SIG-M5 (cell line): ENCODE data around the gene CDK2.
"Not testable (repeated sequence)": the region's sequence is repeated elsewhere in the genome, so short reads cannot be mapped to it uniquely, and the experiment has no call there.

Experiments used
- DNase-seq: peaks from one replicate; lab custom pipeline; 2025; lab: John Stamatoyannopoulos, UW

The CDK2 gene

DNA sequence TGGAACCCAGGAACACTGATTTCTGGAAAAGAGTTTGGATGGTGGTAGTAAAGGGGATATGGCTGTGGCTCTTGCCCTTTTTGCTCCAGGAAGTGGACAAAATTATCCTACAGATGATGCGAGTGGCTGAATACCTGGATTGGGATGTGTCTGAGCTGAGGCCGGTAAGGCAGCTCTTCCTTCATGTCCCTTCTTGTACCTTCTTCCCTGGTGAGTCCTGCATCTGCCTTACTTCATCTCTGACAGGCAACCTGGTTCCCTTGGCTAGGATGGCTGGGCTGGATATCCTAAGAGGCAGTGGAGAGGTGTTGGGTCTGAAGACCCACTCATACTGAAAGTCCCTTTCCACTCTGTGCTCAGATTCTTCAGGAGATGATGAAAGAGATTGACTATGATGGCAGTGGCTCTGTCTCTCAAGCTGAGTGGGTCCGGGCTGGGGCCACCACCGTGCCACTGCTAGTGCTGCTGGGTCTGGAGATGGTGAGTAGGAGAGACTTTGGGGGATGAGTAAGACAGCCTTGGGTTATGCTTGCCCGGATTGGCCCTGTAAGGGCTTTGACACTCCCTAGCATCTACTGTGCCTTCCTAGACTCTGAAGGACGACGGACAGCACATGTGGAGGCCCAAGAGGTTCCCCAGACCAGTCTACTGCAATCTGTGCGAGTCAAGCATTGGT is 27.7 kb upstream of the CDK2 start:
- no peak for DNase-seq

DNA sequence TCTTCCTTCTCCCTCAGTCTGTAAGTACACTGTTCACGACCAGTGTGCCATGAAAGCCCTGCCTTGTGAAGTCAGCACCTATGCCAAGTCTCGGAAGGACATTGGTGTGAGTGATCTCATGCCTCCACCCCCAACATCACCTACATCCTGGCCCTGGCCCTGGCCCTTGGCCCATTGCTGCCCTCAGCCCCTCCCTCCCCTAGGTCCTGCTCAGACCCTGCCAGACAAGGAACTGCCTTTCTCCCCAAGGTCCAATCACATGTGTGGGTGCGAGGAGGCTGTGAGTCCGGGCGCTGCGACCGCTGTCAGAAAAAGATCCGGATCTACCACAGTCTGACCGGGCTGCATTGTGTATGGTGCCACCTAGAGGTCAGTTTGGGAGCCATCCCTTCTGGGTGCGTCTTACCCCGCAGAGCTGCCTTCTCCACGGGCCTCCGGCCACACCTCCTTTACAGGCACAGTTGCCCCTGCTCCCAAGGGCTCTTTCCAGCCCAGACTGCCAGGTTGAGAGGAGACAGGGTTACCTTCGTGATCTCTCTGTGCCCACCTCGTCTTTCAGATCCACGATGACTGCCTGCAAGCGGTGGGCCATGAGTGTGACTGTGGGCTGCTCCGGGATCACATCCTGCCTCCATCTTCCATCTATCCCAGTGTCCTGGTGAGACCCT is 26.4 kb upstream of the CDK2 start:
- no peak for DNase-seq

DNA sequence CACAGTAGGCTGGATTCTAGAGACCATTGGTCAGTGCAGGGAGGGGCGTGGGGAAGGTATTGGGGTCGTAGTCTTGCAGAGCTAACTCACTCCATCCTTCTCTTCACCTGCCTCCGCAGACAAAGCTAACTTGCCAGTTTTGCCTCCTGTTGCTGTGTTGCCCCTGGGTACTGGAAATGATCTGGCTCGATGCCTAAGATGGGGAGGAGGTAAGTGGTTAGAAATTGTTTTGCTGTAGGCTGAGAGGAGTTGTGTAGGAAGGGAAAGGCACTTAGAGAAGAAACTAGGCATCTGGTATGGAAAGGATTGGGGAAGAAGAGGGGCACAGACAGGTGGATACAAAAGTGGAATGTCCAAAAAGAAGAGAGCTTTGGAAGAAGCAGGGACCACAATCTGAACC is 24.6 kb upstream of the CDK2 start:
- no peak for DNase-seq

DNA sequence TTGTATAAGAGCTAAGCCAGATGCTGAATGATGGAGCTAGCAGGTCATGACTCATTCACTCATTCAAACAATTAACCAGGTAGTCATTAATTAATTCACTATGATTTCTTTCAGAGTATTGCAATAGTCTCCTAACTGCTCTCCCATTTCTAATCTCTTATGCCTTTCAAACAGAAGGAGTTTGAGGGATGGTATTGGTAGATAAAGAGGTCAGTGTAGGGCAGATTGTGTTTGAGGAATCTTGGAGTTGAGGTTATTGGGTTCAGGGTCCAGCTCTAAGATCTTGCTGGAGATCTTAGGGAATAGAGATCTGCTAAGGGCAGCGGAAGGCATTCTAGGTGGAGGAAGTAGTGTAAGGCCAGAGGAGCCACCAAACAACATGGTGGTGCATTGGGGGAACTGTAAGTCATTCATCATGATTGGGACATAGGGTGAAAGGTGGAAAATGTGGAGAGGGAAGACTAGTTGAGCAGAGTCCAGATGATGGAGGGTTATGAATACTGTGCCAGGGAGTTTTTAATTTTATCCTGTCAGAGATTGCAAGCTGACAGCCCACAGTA is 24.0 kb upstream of the CDK2 start:
- DNase-seq: no peak

DNA sequence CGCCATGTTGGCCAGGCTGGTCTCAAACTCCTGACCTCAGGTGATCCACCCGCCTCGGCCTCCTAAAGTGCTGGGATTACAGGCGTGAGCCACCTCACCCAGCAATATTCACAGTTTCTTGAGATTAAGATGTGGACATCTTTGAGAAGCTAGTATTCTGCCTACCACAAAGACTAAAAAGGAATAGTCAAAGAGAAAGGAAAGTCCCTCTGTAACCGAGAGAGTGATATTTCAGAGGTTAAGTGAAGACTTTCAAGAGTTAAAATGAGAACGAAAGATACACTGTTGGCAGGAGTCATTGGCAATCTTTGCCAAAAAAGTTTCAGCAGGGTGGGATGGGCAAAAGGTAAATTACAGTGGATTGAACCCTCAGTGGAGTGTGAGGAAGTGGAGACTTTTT is 20.1 kb upstream of the CDK2 start:
- DNase-seq: no peak

DNA sequence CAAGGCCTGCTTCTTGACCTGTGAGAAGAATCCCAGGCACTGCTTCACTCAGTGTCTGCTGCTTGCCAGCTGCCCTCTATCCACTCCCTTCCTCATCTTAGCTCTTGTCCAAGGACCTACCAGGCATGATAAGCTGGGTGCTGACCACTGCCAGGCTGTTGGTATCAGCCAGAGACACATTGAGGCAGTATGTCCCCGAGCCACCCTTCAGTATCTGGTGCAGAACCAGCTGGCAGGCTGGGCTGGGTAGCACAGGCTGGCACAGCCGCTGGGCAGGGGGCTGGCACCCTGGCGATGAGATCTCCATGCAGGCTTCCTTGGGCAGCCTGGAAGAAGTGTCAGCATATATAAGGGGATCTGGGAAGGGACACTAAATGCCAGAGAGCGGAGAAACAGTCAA is 11.3 kb upstream of the CDK2 start:
- no peak for DNase-seq

DNA sequence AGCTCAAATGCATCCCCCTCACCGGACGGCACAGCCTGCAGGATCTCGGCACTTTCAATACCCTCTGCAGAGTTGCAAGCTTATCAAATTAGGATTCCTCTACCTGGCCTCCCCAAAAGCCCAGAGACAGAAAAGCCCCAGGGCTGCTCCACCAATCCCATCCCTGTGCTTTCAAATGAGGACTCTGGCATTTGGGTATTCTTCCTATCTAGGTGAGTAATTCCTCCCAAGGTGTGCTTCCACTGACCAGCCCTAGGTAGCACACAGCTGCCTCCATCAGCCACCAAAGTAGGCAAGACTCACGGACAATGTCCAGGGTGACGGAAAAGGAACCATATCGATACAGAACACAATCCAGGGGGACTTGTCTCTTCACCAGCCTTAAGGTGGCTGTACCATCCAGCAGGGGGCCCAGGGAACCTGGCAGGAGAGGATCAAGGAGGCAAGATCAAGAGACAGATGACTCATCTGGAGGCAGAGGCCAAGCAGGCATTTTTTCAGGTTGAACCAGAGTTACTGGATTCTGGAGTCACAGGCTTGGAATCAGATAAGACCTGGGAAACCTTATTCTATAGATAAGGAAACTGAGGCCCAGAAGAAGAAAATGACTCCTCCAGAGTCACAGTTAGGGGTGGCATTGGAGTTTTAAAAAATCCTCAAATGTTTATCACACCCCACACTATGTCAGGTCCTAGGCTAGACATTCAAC is 10.7 kb upstream of the CDK2 start:
- DNase-seq: no peak

DNA sequence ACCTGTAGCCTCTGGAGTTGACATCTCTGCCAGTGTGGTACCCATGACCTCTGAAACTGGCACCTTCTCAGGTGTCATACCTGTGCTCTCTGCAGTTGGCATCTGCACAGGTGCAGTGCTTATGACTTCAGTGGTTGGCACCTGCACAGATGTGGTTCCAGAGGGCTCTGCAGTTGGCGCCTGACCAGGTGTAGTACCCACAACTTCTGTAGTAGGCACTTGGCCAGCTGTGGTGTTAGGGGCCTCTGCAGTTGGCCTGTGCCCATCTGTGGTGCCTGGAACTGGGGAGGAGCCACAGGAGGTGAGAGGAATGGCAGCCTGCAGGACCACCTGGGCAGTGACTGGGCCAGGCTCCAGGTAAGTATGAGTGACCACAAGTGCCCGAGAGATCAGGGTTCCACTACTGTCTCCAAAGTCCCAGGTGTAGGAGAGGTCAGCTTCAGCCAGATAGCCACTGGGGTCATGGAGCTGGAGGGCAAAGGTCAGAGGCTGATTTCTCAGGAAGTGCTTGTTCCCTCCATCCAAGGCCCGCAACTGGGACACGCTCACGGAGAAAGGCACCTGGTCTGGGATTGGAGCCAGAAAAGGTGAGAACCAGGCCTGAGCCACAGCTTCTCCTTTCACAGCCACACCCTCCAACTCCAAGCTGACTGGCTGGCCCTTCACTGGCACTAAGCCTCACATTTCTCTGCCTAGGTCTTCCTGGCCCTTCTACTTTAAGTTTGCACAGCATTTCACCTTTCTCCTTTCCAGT is 9.3 kb upstream of the CDK2 start:
- no peak for DNase-seq

DNA sequence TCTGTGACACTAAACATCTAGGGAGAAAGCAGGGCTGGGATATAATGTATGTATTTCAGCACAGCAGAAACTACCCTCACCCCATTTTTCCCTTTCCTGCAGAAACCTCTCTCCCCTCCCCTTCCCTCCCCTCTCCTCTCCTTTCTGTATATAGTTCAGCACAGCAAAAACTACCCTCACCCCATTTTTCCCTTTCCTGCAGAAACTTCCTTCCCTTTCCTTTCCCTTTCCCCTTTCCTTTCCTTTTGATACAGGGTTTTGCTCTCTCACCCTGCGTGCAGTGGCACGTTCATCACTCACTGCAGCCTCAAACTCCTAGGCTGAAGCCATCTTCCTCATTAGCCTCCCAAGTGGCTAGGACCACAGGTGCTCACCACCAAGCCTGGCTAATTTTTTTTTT is 2.9 kb upstream of the CDK2 start:
- no peak for DNase-seq

DNA sequence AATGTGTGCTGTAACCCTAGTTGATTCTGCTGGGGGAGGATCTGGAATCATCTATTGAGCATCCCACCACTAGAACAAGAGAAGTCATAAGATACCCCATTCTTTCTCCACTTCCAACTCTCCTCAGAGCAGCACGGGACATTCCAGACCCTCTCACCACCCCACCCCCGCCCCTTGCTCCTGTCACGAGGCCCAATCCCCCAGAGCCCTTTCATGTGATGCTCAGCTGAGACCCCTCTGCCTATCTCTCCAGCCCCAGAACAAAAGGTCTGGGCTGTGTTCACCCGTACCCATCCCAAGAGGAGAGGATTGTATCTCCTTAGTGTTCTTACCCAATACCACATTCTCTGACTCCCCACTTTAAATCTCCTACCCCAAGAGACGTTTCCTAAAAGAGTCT is 1.4 kb upstream of the CDK2 start:
- no peak for DNase-seq

DNA sequence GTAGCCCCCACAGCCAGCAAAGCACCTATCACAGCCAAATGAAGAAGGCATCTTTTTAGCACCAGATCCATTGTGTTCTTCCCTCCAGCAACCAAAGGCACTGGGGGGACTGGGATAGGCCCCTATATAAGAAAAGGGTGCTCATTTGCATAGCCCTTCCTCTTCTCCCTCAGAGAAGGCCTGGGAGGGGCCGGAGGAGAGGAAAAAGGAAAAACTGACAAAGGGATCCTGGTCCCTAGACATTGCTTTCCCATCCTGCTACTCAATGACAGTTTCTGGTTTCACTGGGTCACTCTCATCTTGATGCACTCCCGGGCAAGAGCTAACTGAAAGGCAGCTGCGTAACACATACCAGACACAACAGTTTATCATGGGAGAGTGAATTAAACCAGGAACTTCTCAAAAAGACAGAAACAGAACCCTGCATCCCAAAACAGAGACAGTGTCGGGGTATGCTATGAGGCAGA is 656 bp upstream of the CDK2 start, which contains the start of gene PMEL:
PMEL (minus strand) TSS at position 102 of the 467 bp plus-strand sequence; CDS start at position 71, 31 bp downstream.
- DNase-seq: no peak

DNA sequence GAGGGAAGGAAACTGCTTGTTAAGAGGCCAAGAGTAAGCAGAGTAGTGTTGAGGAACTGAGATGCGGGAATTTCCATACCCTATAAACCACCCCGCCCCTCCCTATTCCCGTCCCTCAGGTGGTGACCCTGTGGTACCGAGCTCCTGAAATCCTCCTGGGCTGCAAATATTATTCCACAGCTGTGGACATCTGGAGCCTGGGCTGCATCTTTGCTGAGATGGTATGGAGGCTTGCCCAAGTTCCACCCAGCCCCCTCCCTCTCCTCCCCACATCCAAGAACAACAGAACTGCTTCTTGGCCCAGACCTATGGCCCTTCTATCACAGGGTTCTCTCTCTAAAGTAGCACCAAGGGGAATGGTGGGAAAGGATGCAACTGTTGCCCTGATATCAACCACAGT is 2.7 kb downstream of the CDK2 start:
- DNase-seq: no peak

DNA sequence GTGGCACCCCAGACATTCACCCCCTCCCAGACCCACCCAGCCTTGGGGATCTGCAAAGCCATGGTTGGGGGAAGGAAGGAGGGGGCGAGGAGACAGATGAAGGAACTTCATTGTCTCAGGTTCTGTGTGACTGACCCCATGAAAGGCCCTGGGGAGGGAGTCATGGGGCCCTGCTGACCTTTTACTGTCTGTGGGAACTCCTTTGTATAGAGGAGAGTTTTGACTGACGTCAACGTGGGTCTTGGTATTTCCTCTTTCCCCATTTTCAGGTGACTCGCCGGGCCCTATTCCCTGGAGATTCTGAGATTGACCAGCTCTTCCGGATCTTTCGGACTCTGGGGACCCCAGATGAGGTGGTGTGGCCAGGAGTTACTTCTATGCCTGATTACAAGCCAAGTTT is 4.1 kb downstream of the CDK2 start:
- DNase-seq: no peak

DNA sequence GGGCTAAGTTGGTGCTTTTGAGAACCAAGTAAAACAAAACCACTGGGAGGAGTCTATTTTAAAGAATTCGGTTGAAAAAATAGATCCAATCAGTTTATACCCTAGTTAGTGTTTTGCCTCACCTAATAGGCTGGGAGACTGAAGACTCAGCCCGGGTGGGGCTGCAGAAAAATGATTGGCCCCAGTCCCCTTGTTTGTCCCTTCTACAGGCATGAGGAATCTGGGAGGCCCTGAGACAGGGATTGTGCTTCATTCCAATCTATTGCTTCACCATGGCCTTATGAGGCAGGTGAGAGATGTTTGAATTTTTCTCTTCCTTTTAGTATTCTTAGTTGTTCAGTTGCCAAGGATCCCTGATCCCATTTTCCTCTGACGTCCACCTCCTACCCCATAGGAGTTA is 5.4 kb downstream of the CDK2 start:
- no peak for DNase-seq

DNA sequence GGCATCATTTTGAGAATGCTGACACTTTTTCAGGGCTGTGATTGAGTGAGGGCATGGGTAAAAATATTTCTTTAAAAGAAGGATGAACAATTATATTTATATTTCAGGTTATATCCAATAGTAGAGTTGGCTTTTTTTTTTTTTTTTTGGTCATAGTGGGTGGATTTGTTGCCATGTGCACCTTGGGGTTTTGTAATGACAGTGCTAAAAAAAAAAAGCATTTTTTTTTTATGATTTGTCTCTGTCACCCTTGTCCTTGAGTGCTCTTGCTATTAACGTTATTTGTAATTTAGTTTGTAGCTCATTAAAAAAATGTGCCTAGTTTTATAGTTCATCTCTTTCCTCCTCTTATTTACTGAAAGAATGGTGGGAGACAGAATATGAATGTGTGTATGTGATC is 5.8 kb downstream of the CDK2 start:
- no peak for DNase-seq

DNA sequence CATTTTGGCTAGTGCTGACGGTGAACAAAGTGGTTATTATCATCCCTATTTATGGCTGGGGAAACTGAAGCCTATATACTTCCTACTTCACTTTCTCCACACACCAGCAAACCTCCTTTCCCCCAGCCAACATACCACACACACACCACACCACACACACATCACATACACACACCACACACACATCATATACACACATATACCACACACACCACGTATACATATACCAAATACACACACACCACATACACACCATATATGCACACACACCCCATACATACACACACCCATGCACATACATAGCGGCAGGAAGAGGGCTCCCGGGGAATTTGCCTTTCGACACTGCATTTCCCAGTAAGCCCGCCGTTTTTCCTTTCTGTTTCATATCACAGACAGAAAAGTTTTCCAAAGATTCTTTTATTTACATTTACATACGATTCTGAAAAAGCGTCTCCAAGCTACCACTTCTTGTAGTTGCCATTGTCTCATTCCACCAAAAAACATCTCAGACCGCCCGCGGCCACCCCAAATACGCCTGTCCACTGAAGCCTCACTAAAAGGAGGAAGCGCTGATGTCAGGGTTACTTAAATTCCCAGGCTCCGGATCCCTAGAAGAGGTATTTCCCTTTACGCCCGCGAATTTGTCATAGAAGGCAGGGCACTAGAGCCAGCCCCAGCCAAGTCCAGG is 6.4 kb downstream of the CDK2 start:
- DNase-seq: no peak

DNA sequence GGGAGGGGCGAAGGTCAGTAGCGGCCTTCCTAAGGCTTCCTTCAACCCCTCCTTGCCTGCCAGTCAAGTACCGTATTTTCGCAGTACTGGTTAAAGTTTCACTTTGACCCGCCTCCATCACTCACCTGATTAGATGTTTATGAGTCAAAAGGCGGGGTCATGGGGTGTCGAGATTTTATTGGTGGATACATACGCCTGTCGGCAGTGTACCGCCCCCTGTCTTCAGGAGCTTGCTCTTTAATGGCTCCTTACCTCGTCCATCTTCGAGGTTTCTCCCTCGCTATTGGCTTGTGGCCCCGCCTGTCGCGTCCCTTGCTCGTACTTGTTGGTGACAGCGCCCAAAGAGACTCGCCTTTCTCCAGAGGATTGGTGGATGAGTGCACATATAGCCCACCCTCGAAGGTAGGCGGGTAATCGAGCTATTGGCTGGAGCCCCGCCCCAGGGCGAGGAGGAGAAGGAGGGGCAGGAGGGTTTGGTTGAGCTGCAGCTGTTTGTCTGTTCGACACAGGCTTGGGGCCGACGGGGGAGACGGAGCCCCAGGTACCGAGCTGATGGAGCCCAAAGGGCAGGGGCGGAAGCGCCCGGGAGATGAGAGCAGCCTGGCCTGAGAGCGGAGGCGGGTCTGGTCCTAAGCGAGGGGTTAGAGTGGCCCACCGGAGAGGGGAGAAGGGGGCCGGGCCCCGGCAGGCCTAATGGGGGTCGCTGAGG is 7.1 kb downstream of the CDK2 start, which contains the start of gene RAB5B:
RAB5B (plus strand) TSS at position 480 of the 709 bp plus-strand sequence. CDS start 12,883 bp downstream, outside the sequence.
- peak; percentile 100 for DNase-seq

DNA sequence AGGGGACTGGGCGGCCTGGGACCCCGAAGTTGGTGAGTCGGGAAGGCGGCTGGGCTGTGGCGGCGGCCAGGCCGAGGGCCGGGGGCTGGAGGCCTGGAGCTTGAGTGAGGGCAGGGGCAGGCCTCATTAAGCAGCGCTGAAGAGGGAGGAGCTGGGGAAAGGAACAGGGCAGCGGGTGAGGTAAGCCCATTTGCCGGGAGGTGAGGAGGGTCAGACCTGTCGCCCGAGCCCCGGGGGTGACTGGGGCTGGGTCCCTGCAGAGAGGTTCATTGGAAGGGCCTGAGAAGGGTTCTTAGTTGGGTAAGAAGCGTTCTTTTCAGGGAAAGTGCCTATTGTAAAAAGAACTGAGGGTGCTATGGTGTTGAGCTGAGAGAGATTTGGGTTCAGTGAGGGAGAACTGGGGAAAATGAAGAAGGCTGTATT is 7.7 kb downstream of the CDK2 start:
- no peak for DNase-seq

DNA sequence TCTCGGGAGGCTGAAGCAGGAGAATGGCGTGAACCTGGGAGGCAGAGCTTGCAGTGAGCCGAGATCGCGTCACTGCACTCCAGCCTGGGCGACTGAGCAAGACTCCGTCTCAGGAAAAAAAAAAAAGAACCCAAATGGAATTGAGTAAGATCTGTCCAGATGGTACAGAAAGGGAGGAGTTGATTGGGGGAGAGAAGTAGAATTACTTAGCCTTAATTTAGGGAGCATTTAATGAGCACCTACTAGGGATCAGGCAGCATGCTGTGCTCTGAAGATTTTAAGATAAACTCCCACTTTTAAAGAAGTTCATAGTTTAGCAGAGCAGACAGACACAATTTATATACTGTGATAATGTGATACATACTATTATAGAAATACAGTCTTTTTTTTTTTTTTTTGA is 11.8 kb downstream of the CDK2 start:
- DNase-seq: no peak

DNA sequence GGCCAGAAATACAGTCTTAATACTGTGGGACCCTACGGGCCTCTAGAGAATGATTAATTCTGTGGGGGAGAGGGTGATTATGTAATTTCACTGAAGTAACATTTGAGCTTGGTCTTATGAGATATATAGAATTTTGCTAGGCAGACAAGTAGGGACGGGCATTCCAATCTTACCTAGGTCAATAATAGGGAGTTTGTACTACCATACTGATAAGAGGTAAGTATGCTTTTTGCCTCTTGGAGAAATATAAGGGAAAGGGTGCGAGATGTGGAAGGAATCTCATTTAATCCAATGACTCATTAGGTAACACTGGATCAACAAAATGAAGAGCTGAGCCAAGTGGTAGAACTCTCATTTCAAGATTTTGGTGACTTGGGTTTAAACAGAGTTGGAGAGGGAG is 12.4 kb downstream of the CDK2 start:
- no peak for DNase-seq

DNA sequence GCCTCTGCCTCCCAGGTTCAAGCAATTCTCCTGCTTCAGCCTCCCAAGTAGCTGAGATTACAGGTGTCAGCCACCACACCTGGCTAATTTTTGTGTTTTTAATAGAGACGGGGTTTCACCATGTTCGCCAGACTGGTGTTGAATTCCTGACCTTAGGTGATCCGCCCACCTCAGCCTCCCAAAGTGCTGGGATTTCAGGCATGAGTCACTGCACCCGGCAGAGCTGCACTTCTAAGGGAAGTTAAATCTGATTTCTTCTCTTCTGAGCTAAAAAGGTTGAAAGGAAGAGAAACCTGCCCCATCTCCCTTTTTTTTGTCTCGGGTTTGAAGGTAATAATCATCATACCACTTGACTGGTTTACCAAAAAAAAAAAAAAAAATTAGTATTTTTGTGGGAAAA is 15.3 kb downstream of the CDK2 start:
- DNase-seq: not testable (repeated sequence)
